ENCODE data around the gene ANKRD29.

DNA sequence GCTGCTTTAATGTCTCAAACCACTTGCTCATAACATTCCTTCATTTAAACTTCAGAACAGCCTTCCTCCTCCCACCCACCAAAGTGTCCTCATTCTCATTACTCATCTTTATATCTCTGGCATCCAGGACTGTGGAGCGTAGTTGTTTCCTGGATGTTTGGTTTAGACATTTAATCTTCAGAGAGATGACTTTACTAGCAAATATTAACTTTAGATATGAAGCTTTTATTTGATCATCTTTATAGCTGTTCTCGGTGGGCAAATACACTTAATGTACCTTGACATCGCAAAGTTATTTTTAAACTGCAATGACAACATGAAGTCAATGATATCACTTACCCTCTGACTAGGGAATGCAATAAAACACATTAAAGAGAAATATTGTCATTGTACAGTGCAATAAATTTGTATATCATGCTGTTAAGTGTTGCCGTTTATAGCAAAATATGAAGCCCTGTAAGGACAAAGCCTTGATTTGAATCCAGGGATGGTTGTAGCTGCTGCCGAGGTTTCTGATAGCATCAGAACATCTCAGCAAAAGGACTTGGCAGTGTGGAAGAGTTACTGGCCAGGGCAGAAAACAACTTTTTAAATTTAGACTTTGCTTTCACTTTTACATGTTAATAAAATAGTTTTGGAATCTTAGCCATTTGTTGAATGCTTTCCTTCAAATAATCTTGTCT, 21.9 kb upstream of the ANKRD29 start:
- TF ChIP-seq, protein P1, sequence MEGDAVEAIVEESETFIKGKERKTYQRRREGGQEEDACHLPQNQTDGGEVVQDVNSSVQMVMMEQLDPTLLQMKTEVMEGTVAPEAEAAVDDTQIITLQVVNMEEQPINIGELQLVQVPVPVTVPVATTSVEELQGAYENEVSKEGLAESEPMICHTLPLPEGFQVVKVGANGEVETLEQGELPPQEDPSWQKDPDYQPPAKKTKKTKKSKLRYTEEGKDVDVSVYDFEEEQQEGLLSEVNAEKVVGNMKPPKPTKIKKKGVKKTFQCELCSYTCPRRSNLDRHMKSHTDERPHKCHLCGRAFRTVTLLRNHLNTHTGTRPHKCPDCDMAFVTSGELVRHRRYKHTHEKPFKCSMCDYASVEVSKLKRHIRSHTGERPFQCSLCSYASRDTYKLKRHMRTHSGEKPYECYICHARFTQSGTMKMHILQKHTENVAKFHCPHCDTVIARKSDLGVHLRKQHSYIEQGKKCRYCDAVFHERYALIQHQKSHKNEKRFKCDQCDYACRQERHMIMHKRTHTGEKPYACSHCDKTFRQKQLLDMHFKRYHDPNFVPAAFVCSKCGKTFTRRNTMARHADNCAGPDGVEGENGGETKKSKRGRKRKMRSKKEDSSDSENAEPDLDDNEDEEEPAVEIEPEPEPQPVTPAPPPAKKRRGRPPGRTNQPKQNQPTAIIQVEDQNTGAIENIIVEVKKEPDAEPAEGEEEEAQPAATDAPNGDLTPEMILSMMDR (IDR thresholded peaks at IDR 0.05), result no peak
- TF ChIP-seq EP300 (IDR thresholded peaks at IDR 0.05), result no peak
- TF ChIP-seq POLR2AphosphoS5 (IDR thresholded peaks at IDR 0.05), result no peak
- no peak for TF ChIP-seq POLR2A (IDR thresholded peaks at IDR 0.05)

Measured in stomach (tissue), 4 donors.